OCI-LY1 (cell line): ENCODE data around the gene EYA2.

Experiments
- H2AFZ ChIP-seq: fragments of 200-600 bp; sonication (generic), shearing (Covaris generic); 2 replicates; pipeline ENCODE4 v1.6.0; 2014; ENCODE audit warnings: antibody characterized with exemption, mild to moderate bottlenecking, low read length
- H3F3A ChIP-seq: fragments of 200-600 bp; sonication (generic), shearing (Covaris generic); 2 replicates; pipeline ENCODE4 v1.6.0; 2014; ENCODE audit warnings: mild to moderate bottlenecking, antibody characterized with exemption, low read length, moderate library complexity; ENCODE audit not compliant: insufficient read depth
- H3K27ac ChIP-seq: fragments of 200-600 bp; sonication (generic); 2 replicates; pipeline ENCODE4 v1.5.1; 2014; ENCODE audit warnings: low read length, mixed run types, mild to moderate bottlenecking, low read depth; ENCODE audit not compliant: poor library complexity, severe bottlenecking
- H3K27me3 ChIP-seq: fragments of 200-600 bp; sonication (generic); 2 replicates; pipeline ENCODE4 v1.6.0; 2014; ENCODE audit warnings: antibody characterized with exemption, mild to moderate bottlenecking, low read length, moderate library complexity; ENCODE audit not compliant: insufficient read depth
- H3K36me3 ChIP-seq: fragments of 200-600 bp; sonication (generic); 2 replicates; pipeline ENCODE4 v1.6.1; 2014; ENCODE audit warnings: mild to moderate bottlenecking, antibody characterized with exemption, low read length, moderate library complexity, mixed read lengths; ENCODE audit not compliant: insufficient read depth
- H3K4me1 ChIP-seq: fragments of 200-600 bp; sonication (generic); 2 replicates; pipeline ENCODE4 v1.5.1; 2014; ENCODE audit warnings: mild to moderate bottlenecking, low read length, moderate library complexity; ENCODE audit not compliant: insufficient read depth, severe bottlenecking
- H3K4me2 ChIP-seq: fragments of 200-600 bp; sonication (generic), shearing (Covaris generic); 2 replicates; pipeline ENCODE4 v1.6.1; 2014; ENCODE audit warnings: low read length
- H3K4me3 ChIP-seq: fragments of 200-600 bp; sonication (generic); 2 replicates; pipeline ENCODE4 v1.5.1; 2014; ENCODE audit warnings: low read length, low read depth, mild to moderate bottlenecking, mixed read lengths; ENCODE audit not compliant: poor library complexity, severe bottlenecking
- H3K79me2 ChIP-seq: fragments of 200-600 bp; shearing (Covaris generic); 2 replicates; pipeline ENCODE4 v1.6.1; 2016; ENCODE audit warnings: mixed run types, low read length, mixed read lengths; ENCODE audit not compliant: insufficient read depth
- H3K9ac ChIP-seq: fragments of 200-600 bp; sonication (generic), shearing (Covaris generic); 2 replicates; pipeline ENCODE4 v1.6.1; 2014; ENCODE audit warnings: mild to moderate bottlenecking, low read length, mixed read lengths
- H3K9me2 ChIP-seq: fragments of 200-600 bp; sonication (generic), shearing (Covaris generic); 2 replicates; pipeline ENCODE4 v1.6.1; 2014; ENCODE audit warnings: low read depth, mild to moderate bottlenecking, low read length, mixed read lengths
- H3K9me3 ChIP-seq: fragments of 200-600 bp; shearing (Covaris generic); 2 replicates; pipeline ENCODE4 v1.6.1; 2014; ENCODE audit warnings: low read length, mixed read lengths
- H4K20me1 ChIP-seq: fragments of 200-600 bp; sonication (generic), shearing (Covaris generic); 2 replicates; pipeline ENCODE4 v1.6.0; 2016; ENCODE audit warnings: mild to moderate bottlenecking, low read length; ENCODE audit not compliant: insufficient read depth
- EZH2 ChIP-seq: fragments of 200-600 bp; sonication (generic), shearing (Covaris generic); IDR thresholded peaks from 2 replicates; pipeline ENCODE4 v1.8.0; 2017; ENCODE audit warnings: borderline replicate concordance, mixed run types, mild to moderate bottlenecking, antibody characterized with exemption, low read length, moderate library complexity, mixed read lengths
- TF ChIP-seq, protein P1 (sequence below): fragments of 200-600 bp; sonication (generic), shearing (Covaris generic); IDR thresholded peaks from 2 replicates; pipeline ENCODE4 v1.5.1; 2017; ENCODE audit warnings: mild to moderate bottlenecking, antibody characterized with exemption, low read length, moderate library complexity, mixed read lengths

Gene EYA2

GRCh38 chr20:47051936-47052526, 157.4 kb downstream of the EYA2 start:
- H3K36me3 ChIP-seq, result no peaks in the 10 kb centered on the region
- no peaks in the 10 kb centered on the region for H4K20me1 ChIP-seq
- no peaks in the 10 kb centered on the region for H3K9me2 ChIP-seq
- no peaks in the 10 kb centered on the region for H3K79me2 ChIP-seq
- no peak overlapping the region for H3K4me3 ChIP-seq
- H3K27ac ChIP-seq, result no peak overlapping the region
- TF ChIP-seq, protein P1, sequence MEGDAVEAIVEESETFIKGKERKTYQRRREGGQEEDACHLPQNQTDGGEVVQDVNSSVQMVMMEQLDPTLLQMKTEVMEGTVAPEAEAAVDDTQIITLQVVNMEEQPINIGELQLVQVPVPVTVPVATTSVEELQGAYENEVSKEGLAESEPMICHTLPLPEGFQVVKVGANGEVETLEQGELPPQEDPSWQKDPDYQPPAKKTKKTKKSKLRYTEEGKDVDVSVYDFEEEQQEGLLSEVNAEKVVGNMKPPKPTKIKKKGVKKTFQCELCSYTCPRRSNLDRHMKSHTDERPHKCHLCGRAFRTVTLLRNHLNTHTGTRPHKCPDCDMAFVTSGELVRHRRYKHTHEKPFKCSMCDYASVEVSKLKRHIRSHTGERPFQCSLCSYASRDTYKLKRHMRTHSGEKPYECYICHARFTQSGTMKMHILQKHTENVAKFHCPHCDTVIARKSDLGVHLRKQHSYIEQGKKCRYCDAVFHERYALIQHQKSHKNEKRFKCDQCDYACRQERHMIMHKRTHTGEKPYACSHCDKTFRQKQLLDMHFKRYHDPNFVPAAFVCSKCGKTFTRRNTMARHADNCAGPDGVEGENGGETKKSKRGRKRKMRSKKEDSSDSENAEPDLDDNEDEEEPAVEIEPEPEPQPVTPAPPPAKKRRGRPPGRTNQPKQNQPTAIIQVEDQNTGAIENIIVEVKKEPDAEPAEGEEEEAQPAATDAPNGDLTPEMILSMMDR, result no peak
- TF ChIP-seq EZH2, result no peak
- no peaks in the 10 kb centered on the region for H3F3A ChIP-seq
- no peak overlapping the region for H3K4me2 ChIP-seq
- no peaks in the 10 kb centered on the region for H3K4me1 ChIP-seq
- H3K27me3 ChIP-seq, result peaks cover 4% of the 10 kb centered on the region; the same call in 1 of the 2 replicates
- no peak overlapping the region for H3K9ac ChIP-seq
- no peak overlapping the region for H2AFZ ChIP-seq
- no peaks in the 10 kb centered on the region for H3K9me3 ChIP-seq

DNA sequence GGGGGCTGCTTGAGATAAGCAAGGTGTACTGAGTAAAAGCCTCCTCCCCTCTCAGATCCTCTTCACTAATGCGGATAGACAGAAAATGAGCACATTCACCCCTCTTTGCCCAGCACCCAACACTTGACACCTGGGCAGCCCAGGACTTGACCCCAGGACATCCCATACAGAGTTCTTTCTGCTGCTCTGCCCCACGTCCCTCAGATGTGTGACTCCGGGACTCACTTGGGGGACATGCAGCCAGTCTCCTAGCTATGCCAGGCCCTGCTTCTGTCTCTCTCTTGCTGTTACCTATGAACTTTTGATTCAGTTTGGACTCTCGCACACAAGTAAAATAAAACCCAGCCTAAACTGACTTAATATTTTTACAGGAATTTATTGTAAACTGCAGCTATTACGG, 159.9 kb downstream of the EYA2 start:
- Histone ChIP-seq H2AFZ (no peak overlapping the region), H3K4me2 (no peak overlapping the region), H3K9me2 (no peaks in the 10 kb centered on the region), H4K20me1 (no peaks in the 10 kb centered on the region), H3K36me3 (no peaks in the 10 kb centered on the region), H3K27me3 (peaks cover 4% of the 10 kb centered on the region; the same call in 1 of the 2 replicates), H3F3A (no peaks in the 10 kb centered on the region), H3K79me2 (no peaks in the 10 kb centered on the region), H3K4me3 (no peak overlapping the region), H3K9ac (no peak overlapping the region), H3K4me1 (no peaks in the 10 kb centered on the region), H3K9me3 (no peaks in the 10 kb centered on the region), H3K27ac (no peak overlapping the region)
- TF ChIP-seq, protein P1, result no peak
- no peak for TF ChIP-seq EZH2

GRCh38 chr20:47054945-47055344, 160.3 kb downstream of the EYA2 start:
- H3K9me3 ChIP-seq, result no peaks in the 10 kb centered on the region
- no peaks in the 10 kb centered on the region for H3K36me3 ChIP-seq
- H3F3A ChIP-seq, result no peaks in the 10 kb centered on the region
- no peak overlapping the region for H3K27ac ChIP-seq
- no peak overlapping the region for H3K4me2 ChIP-seq
- H3K4me3 ChIP-seq, result no peak overlapping the region
- no peak overlapping the region for H2AFZ ChIP-seq
- no peaks in the 10 kb centered on the region for H4K20me1 ChIP-seq
- H3K9ac ChIP-seq, result no peak overlapping the region
- H3K79me2 ChIP-seq, result no peaks in the 10 kb centered on the region
- no peaks in the 10 kb centered on the region for H3K9me2 ChIP-seq
- no peaks in the 10 kb centered on the region for H3K4me1 ChIP-seq
- H3K27me3 ChIP-seq, result peaks cover 4% of the 10 kb centered on the region; the same call in 1 of the 2 replicates
- TF ChIP-seq, protein P1, result no peak
- no peak for TF ChIP-seq EZH2
